ENCODE data around the gene SLC28A2. TPM values are rescaled to one million over a fixed set of nuclear protein-coding genes. Genes with fewer than 3 reads are reported as not detected.
"Not testable (repeated sequence)": the region's sequence is repeated elsewhere in the genome, so short reads cannot be mapped to it uniquely, and the experiment has no call there.

SLC28A2 gene
- polyA plus RNA-seq, 1 donor from 2014 or later = not detected

DNA sequence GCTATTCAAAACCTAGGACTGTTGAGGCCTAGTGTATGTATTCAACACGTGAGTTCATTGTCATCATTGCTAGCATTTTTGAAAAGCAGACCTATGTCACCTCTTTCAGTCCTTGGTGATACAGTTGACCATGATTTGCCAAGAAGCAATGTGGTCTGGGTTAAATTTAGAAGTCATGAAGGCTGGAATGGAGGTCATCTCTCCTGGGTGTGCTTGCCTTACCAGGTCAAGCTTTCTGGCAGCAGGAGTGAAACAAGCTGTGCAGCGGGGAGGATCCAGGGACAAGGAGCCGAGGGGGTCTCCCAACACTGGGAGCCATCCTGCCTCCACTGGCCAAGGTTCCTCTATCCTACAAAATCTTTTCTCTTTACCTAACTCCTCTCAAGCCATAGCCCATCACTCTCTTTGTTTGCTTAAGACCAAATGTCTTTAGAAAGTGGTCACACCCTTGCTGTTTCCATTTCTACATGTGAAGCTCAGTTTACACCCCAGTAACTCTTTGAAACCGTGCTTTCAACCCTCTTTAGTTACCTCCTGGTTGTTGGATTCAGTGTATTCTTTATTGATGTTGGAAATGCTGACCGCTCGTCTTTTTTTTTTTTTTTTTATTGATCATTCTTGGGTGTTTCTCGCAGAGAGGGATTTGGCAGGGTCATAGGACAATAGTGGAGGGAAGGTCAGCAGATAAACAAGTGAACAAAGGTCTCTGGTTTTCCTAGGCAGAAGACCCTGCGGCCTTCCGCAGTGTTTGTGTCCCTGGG, 40.0 kb downstream of the SLC28A2 start:
- Histone ChIP-seq H3K27ac (ENCODE audit: low read length) (no peak overlapping the region), H3K36me3 (ENCODE audit: insufficient read depth, low read length) (no peaks in the 10 kb centered on the region), H3K9me3 (ENCODE audit: low read length) (no peaks in the 10 kb centered on the region), H3F3A (ENCODE audit: insufficient read depth, low read length, poor library complexity, severe bottlenecking) (no peaks in the 10 kb centered on the region), H3K79me2 (replicated peaks; ENCODE audit: insufficient read depth, low read length) (no peaks in the 10 kb centered on the region), H3K4me2 (ENCODE audit: low read length) (no peak overlapping the region), H4K20me1 (ENCODE audit: insufficient read depth) (no peaks in the 10 kb centered on the region), H3K27me3 (ENCODE audit: insufficient read depth, low read depth, low read length) (no peaks in the 10 kb centered on the region), H3K9me2 (ENCODE audit: insufficient read depth, low read length) (no peaks in the 10 kb centered on the region), H3K4me3 (ENCODE audit: low read length) (no peak overlapping the region), H3K9ac (ENCODE audit: low read length) (no peak overlapping the region), H2AFZ (ENCODE audit: low read depth, low read length) (no peak overlapping the region)
- TF ChIP-seq TAF1 (IDR thresholded peaks at IDR 0.05; ENCODE audit: low read depth) (no peak), CTCF (IDR thresholded peaks at IDR 0.05; ENCODE audit: poor library complexity, severe bottlenecking) (no peak), MXI1 (conservative IDR thresholded peaks at IDR 0.05; ENCODE audit: poor library complexity, severe bottlenecking) (no peak), SMC3 (conservative IDR thresholded peaks at IDR 0.05; ENCODE audit: poor library complexity) (no peak), EZH2 (IDR thresholded peaks at IDR 0.05; ENCODE audit: borderline replicate concordance, insufficient read depth, low read length, poor library complexity, severe bottlenecking) (no peak), EP300 (conservative IDR thresholded peaks at IDR 0.05; ENCODE audit: poor library complexity, severe bottlenecking) (no peak), RAD21 (conservative IDR thresholded peaks at IDR 0.05) (no peak), POLR2AphosphoS5 (IDR thresholded peaks at IDR 0.05) (no peak), REST (IDR thresholded peaks at IDR 0.05; ENCODE audit: borderline replicate concordance) (no peak)

- not testable (repeated sequence) for H3K4me3 ChIP-seq (ENCODE audit: low read length); H4K20me1 ChIP-seq (ENCODE audit: insufficient read depth); H3K9me3 ChIP-seq (ENCODE audit: low read length); H3K4me2 ChIP-seq (ENCODE audit: low read length); H2AFZ ChIP-seq (ENCODE audit: low read depth, low read length); H3K9me2 ChIP-seq (ENCODE audit: insufficient read depth, low read length); H3K79me2 ChIP-seq (replicated peaks; ENCODE audit: insufficient read depth, low read length); H3K27me3 ChIP-seq (ENCODE audit: insufficient read depth, low read depth, low read length); H3F3A ChIP-seq (ENCODE audit: insufficient read depth, low read length, poor library complexity, severe bottlenecking); H3K27ac ChIP-seq (ENCODE audit: low read length); H3K9ac ChIP-seq (ENCODE audit: low read length); H3K36me3 ChIP-seq (ENCODE audit: insufficient read depth, low read length)
These were observed 41.3 kb downstream of the SLC28A2 start for GRCh38 chr15:45293326-45293725.

- H3K79me2 ChIP-seq (replicated peaks; ENCODE audit: insufficient read depth, low read length); H3F3A ChIP-seq (ENCODE audit: insufficient read depth, low read length, poor library complexity, severe bottlenecking); H3K27ac ChIP-seq (ENCODE audit: low read length); H3K36me3 ChIP-seq (ENCODE audit: insufficient read depth, low read length); H3K4me3 ChIP-seq (ENCODE audit: low read length); H3K4me2 ChIP-seq (ENCODE audit: low read length); H2AFZ ChIP-seq (ENCODE audit: low read depth, low read length); H3K9me2 ChIP-seq (ENCODE audit: insufficient read depth, low read length); H4K20me1 ChIP-seq (ENCODE audit: insufficient read depth); H3K27me3 ChIP-seq (ENCODE audit: insufficient read depth, low read depth, low read length); H3K9me3 ChIP-seq (ENCODE audit: low read length); H3K9ac ChIP-seq (ENCODE audit: low read length): not testable (repeated sequence)
These were observed 46.9 kb downstream of the SLC28A2 start for GRCh38 chr15:45298964-45299378.

All from neural cell (in vitro differentiated cells).